Measurements from ENCODE around the gene LRRTM4.
"Not testable (repeated sequence)": the region's sequence is repeated elsewhere in the genome, so short reads cannot be mapped to it uniquely, and the experiment has no call there.

DNA sequence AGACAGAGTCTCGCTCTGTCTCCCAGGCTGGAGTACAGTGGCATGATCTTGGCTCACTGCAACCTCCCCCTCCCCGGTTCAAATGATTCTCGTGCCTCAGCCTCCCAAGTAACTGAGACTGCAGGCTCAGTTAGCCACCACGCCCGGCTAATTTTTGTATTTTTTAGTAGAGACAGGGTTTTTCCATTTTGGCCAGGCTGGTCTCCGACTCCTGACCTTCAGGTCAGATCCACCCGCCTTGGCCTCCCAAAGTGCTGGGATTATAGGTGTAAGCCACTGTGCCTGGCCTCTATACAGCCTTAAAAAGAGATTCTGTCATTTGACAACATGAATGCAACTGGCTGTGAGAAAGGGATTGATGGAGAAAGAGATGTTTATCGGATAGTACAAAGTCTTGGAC, 426.7 kb downstream of the LRRTM4 start:
- TF ChIP-seq CTCF (IDR thresholded peaks at IDR 0.05; ENCODE audit: low read depth, low read length); EZH2phosphoT487 (IDR thresholded peaks at IDR 0.05; ENCODE audit: low read depth): not testable (repeated sequence)

All from OCI-LY3 (cell line).